GM19351 (cell line): ENCODE measurements around the gene ACSL3.

ENCODE experiments used
- ATAC-seq: cut with Tn5 transposase; IDR thresholded peaks from one replicate; pipeline ENCODE4 v1.9.1; 2021; ENCODE audit warnings: mild to moderate bottlenecking, moderate library complexity; ENCODE audit not compliant: unreplicated experiment

Gene ACSL3

DNA sequence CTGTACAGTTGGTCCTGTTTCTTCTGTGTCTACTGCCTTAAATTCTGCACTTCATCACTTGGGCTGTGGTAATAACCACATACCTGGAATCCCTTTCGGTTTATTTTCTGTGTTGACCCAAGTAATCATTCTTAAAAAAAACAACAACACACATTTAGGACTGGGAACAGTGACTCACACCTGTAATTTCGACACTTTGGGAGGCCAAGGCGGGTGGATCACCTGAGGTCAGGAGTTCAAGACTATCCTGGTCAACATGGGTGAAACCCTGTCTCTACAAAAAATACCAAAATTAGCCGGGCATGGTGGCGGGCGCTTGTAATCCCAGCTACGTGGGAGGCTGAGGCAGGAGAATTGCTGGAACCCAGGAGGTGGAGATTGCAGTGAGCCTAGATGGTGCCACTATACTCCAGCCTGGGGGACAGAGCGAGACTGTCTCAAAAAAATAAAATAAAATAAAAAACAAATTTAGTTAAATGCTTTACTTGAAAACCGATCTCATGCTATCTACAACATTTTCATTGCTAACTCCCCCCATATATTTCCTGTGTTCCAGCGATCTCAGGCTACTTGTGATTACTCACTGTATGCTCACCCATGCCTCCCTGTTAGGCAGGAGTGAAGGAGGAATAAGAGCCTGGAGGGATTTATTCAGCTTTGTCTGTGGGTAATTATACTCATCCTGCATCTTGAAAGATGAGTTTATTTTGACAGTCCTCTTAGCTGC lies 18.2 kb downstream of the ACSL3 start:
- no peak for ATAC-seq

DNA sequence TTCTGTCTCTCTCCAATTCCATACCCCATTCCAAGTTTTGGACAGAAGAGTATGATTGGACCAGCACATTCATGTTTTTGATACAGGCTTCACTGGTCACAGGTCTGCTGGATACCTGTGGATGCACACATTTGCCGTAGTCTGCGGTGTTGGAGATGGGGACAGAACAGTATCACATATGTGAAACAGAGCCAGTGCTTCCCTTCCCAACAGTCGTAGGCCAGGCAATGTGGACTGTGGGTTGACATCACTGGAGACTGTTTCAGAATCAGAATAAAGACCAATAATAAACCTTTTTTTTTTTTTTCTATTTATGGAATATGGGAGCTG lies 18.7 kb downstream of the ACSL3 start:
- no peak for ATAC-seq

DNA sequence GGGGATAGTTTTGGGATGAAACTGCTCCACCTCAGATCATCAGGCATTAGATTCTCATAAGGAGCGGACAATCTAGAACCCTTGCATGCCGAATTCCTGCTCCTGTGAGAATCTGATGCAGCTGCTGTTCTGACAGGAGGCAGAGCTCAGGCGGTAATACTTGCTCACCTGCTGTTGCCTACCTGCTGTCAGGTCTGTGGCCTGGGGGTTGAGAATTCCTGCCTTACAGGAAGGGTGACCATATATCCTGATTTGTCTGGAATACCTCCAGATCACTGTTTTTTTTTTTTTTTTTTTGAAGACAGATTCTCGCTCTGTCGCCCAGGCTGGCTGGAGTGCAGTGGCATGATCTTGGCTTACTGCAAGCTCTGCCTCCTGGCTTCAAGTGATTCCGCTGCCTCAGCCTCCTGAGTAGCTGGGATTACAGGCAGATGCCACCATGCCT lies 21.7 kb downstream of the ACSL3 start:
- ATAC-seq = no peak

DNA sequence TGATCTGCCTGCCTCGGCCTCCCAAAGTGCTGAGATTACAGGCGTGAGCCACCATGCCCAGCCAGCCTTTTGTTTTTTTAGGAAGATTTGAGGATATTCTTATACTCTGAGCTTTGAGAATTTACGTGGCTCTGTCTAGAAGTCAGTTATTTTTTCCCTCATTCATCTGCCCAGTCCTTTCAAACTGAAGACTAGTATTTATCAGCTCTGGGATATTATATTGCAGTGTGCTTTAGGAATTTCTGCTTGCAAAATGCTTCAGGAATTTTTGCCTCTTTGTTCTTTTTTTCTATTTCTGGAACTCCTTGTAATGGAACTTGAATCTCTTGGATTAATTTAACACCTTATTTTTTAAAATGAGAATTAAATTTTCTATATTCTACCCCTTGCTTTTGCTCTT lies 22.6 kb downstream of the ACSL3 start:
- ATAC-seq = no peak

DNA sequence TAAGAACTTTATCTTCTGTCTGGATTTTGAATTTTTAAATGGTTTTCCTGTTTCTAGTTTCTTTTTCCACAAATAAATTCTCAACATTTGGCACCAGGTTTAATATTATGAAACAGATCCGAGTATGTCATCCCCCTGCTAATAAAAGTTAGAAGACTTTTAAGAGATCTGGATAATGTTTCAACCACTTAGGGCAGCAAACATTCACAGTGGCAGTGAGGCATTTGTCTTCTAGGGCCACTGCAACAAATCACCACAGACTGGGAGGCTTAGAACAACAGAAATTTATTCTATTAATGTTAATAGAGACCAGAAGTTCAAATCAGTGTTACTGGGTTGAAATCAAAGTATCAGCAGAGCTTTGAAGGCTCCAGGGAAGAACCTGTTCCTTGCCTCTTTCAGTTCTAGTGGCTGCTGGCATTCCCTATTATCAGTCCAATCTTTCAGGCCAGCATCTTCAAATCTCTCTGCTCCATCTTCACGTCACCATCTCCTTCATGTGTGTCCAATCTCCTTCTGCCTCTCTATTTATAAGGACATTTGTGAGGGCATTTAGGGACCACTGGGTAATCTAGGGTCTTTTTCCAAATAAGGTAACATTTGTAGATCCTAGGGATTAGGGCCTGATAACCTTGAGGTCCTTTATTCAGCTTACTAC lies 23.4 kb downstream of the ACSL3 start:
- ATAC-seq = no peak

DNA sequence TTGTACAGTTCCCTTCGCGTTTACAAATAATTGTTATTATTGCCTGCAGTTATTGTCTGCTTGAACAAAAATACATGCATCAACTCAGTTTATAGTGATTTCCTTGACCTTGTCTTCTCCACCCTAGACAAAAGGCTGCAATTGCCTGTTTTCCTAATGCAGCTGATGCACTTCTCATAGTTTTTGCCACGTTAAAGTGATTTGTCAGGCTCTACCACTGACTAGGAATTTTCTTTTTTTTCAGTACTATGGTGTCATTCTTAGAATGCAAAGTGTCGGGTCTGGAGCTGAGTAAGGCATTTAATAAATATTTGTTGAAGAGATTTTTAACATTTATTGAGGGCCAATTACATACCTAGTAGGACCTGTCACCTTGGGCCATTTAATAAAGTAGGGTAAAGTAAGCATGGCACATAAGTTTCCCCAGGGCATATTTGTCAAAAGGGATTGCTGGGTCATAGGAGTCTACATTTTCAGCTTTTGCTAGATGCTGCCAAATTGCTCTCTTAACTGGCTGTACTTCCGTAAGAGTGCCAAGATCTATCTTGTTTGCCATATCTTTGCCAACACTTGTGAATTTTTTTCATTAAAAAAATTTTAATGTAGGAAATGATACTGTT lies 24.1 kb downstream of the ACSL3 start:
- ATAC-seq = no peak

DNA sequence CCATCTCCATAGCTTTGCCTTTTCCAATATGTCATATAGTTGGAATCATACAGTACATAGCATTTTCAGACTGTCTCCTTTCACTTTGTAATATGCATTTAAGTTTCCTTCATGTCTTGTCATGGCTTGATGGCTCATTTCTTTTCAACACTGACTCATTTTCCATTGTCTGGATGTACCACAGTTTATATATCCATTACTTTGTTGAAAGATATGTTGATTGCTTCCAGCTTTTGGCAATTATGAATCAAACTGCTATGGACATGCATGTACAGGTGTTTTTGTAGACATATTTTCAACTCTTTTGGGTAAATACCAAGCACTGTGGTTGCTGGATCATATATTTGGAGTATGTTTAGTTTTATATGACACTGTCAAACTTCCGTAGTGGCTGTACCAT lies 26.3 kb downstream of the ACSL3 start:
- no peak for ATAC-seq

DNA sequence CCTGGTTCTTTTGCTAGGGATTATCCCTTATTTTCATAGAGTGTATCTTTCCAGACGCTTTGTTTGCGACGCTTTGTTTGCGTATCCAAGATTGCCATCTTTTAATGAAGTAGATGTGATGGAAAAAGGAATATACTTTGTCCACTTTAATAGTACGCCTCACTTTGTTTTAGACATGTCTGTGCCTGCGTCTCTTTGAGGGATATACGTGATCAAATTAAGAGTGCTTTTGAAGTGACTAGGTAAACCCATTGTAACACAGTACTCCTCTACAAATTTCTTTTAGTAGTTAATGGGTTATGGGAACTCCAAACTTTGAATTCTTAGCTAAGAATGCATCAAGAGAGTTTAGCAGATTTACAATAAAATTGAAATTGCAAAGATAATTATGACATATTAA lies 27.9 kb downstream of the ACSL3 start:
- ATAC-seq = no peak

DNA sequence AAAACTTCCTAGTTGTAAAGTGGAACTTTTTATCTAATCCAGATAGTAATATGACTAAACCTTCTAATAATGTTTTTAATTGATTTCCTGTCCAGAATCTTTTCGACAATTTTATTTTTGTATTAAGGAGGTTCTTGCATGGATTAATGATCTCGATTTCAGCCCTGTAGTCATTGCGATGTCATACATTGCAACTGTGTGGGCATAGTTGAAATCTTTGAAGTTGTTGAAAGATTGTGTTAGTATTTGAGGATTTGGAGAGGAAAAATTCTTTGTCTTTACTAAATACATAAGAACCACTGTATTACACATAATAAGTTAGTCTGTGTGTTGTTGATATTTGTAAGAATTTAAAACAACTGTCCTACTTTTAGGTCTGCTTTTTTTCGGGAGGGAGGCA lies 31.1 kb downstream of the ACSL3 start:
- ATAC-seq = no peak

DNA sequence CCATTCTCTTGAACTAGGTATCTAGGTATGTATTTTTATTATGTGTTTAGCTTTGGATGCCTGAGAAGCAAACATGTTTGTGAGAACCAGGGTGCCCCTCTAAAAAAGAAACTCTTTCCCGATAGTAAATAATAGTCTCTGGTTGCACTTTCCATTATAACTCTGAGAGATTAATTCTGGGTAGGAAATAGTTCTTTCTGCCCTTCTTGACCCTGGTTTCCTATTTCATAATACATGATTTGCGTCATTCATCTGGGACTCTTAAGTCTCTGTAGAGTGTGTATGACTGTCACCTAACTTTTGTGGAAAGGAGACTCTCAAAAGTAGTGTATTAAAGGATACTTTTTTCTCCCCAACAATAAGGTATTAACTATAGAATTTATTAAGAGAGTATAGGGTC lies 31.5 kb downstream of the ACSL3 start:
- no peak for ATAC-seq

DNA sequence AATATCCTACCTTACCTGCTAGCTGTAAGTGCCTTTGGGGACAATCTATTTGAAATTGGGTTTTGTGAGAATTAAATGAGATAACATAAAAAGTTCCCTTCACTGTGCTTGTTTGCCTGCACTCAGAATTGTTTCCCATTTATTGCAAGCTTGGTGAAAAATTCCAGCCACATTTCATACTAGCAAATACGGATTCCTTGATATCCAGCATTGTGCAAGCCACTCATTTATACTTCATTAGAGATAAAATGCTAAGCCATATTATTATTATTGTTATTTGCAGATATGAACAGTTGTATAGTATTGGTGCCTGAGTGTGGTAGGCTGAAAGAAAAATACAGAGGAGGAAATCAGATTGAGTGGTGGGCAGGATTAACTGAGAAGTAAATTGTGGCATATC lies 31.9 kb downstream of the ACSL3 start:
- ATAC-seq = no peak

DNA sequence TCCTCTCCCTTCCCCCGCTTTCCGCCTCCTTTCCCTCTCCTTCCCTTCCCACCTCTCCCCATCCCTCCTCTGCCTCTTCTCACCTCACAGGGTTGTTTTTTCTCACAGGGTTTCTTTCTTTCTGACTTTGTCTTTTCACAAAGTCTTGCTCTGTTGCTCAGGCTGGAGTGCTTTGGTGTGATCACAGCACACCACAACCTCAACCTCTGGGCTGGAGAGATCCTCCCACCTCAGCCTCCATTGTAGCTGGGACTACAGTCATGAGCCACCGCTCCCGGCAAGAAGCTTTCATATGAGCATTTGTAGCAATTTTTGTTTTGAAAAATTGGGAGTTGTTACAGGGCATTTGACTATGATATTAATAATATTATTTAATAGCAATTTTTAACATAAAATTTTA lies 32.9 kb downstream of the ACSL3 start:
- no peak for ATAC-seq

DNA sequence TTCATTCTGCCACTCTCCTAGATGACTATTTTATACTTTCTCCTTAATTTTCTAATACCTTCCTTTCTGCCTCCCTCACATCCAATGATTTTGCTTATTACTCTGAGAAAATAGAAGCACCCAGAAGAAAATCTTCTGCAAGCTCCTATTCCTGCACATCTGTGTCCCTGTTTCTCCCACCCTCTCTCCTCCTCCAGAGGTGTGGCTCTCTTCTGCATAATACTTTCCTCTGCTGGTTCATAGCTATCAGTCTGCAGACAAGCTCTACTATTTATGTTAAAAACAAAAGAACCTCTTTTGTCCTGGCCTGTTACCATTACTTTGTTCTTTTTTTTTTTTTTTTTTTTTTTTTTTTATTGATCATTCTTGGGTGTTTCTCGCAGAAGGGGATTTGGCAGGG lies 34.3 kb downstream of the ACSL3 start:
- no peak for ATAC-seq

DNA sequence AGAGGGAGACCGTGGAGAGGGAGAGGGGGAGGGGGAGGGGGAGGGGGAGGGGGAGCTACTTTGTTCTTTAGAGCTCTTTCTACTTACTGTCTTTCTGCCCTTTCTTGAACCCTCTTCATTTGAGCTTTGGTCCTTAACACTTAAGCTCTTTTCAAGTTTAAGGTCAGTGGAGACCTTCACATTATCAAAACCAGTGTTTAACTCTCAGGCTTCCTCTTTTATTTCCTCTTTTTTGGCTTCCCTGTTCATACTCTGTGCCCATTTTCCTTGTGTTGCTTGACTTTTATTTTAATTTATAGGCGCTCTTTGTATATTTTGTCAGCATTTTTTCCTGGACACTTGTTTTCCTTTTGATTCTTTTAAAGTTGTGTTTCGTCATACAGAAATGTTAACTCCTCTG lies 37.1 kb downstream of the ACSL3 start:
- no peak for ATAC-seq

DNA sequence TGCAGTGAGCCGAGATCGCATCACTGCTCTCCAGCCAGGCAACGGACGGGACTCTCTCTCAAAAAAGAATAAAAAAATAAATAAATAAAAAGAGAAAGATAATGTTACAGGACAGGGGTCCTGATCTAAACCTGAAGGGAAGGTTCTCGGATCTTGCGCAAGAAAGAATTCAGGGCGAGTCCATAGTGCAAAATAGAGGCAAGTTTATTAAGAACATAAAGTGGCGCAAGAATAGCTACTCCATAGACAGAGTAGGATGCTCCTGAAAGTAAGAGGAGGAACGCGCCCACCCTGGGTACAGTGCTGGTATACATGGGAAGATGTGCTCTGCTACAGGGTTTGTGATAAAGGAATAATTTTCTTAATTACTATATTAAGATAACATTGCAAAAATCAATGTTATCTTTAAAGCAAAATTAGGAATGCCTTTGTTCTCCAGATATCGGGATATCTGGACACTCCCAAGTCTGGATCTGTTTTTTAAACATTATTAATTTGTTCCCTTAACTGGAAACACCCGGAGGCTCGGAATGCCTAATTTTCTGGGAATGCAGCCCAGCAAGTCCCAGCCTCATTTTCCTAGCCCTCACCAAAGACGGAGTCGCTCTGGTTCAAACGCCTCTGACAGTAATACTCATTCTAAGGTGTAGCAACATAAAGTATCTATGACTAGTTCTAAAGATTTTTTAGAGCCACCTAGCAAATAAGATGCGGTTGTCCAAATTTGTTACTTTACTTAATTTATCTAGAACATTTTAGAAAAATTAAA lies 38.8 kb downstream of the ACSL3 start:
- ATAC-seq = no peak

DNA sequence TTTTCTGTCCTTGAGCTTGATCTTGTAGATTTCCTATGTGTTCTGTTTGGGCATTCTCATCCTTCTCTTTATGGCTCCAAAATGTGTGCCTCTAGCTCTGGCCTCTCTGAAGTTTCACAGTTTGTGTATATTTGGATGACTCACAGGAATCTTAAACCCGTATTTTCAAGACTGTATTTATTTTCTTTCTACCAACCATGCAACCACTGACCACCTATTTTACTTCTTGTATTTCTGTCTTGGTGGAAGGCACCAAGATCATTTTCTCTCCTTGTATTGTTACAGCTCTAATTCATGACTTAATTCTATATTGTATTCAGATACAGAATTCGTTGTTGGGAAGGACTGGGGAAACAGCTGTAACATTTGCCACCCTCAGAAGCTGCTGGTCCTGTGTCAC lies 39.5 kb downstream of the ACSL3 start:
- no peak for ATAC-seq

DNA sequence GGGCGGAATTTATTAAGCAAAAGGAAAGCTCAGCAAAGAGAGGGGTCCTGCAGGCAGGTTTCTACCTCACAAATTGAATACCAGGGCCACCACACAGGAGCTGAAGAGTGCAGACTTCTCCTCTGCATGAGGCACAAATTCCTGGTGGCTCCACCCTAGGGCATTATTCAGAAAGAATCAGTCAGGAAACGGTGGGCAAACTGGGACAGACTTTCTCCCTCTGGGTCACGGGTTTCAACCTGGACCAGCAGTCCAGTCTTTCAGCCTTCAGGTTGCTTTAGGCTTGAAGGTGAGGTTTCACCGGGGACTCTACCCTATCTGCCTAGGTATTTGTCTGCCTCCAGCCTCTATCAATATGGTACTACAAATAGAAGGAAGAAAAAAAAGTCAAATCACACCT lies 41.8 kb downstream of the ACSL3 start:
- no peak for ATAC-seq

DNA sequence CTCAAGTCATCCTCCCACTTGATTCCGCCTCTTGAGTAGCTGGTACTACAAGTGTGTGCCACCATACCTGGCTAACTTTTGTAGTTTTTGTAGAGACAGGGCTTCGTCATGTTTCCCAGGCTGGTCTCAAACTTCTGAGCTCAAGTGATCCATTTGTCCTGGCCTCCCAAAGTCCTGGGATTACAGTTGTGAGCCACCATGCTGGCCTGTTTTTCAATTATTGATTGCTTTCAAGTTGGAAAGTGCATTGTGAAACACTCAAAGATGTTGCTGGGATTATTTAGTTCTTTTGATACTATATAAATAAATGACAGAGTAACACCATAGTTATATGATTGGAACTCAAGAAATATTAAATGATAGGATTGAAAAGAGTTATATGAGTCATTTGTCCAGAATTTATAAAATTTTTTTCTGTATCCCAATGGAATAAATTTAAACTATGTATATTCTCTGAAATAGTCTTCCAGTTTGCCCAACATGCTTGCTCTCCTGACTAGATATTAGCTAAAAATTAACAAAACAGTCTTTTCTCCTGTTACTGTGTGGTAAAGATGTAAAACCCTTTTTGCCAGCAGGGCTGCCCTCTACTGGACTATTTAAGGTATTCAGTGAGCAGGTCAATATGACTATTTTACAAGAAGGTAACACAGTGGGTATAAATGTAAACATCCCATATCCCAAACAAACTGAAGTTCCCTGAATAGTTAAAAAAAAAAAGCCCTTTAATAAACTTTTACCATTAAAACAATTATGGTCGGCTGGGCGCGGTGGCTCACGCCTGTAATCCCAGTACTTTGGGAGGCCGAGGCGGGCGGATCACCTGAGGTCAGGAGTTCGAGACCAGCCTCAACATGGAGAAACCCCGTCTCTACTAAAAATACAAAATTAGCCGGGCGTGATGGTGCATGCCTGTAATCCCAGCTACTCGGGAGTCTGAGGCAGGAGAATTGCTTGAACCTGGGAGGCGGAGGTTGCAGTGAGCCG lies 42.7 kb downstream of the ACSL3 start:
- peak; percentile 91 for ATAC-seq

DNA sequence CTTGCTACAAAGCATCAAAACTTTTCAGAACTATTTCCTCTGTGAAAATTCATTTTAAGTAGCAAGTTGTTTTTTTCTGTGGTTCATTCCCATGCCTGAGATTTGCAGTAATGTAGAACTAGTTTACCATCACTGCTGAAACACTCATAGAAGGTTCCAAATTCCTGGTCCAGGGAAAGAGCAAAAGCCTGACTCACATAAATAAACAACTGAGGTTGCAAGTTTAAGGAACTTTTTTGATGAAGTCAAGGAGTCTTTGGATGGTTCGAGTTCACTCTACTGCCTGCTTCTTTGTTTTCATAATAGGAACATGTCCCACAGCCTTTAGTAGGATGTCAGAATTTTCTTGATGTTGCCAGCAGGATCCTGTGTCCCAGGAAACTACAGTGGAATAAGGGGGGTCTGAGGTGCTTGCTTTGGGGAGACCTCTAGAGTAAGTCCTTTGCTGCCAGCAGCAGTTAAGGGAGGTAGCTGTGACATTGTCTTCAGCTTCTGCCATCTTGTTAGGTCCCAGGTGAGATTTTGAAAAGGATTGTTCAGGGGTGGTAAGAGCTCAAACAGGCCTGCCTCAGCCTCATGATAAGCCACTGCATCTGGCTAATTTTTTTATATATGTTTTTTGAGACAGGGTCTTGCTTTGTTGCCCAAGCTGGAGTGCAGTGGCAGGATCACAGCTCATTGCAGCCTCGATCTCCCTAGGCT lies 43.9 kb downstream of the ACSL3 start:
- no peak for ATAC-seq

DNA sequence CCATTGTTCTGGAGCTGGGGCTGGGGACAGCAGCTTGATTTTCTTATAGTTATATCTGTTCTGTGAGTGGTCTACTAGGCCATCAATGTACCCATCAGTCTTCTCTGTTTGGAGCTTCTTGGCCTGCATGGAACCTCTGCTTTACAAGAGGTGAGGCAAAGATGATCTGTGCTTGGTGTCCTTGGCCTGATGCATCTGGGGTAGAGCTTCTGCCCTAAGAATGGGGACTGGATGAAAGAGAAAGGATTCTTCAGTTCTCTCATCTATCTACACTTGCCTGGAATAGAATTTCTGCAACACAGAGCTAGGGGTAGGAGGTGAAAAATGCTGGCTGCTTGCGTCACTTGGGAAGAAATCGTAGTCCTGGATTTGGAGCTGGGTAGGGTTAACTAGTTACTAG lies 46.2 kb downstream of the ACSL3 start:
- ATAC-seq = no peak
